Measurements from ENCODE around the gene ABCE1.

- TF ChIP-seq CTCF (conservative IDR thresholded peaks at IDR 0.05; ENCODE audit: low read length) (no peak), EZH2phosphoT487 (IDR thresholded peaks at IDR 0.05; ENCODE audit: borderline replicate concordance, low read depth, low read length) (no peak)
Observed at GRCh38 chr4:145056325-145057130, 41.6 kb upstream of the ABCE1 start.

All from OCI-LY7 (cell line).